HepG2 (cell line): ENCODE data around the gene ANAPC16. TPM values are rescaled to one million over a fixed set of nuclear protein-coding genes. Genes with fewer than 3 reads are reported as not detected.

Experiments
- ARNTL ChIP-seq: sonication (generic); formaldehyde crosslinking; IDR thresholded peaks from 2 replicates; pipeline ENCODE4 v1.4.0; 2020; ENCODE audit warnings: mild to moderate bottlenecking, missing genetic modification reagents
- DMAP1 ChIP-seq: IDR thresholded peaks from 2 replicates; pipeline ENCODE4 v1.6.1; 2016
- GPN1 ChIP-seq: sonication (generic); formaldehyde crosslinking; IDR thresholded peaks from 2 replicates; pipeline ENCODE4 v1.5.1; 2020; ENCODE audit warnings: missing genetic modification reagents, borderline replicate concordance
- MAZ ChIP-seq, 2 experiments: sonication (generic) in 1 of 2; formaldehyde crosslinking in 1 of 2; IDR thresholded peaks; 2 replicates each; pipeline versions ENCODE4 v1.5.0 to v1.6.1; 2012 to 2020; ENCODE audit warnings: low read depth in 2 of 2, mild to moderate bottlenecking in 2 of 2, borderline replicate concordance in 1 of 2, improper control_type of control experiment in 1 of 2, low read length in 1 of 2, missing genetic modification reagents in 1 of 2, moderate library complexity in 1 of 2
- MIER3 ChIP-seq: IDR thresholded peaks from 2 replicates; pipeline ENCODE4 v1.6.1; 2016; ENCODE audit warnings: missing compliant biosample characterization, borderline replicate concordance
- PPARG ChIP-seq: conservative IDR thresholded peaks from 2 replicates; pipeline ENCODE4 v1.6.1; 2016; ENCODE audit warnings: missing biosample characterization, missing genetic modification reagents
- ZBTB38 ChIP-seq: sonication (generic); formaldehyde crosslinking; IDR thresholded peaks from 2 replicates; pipeline ENCODE4 v1.5.1; 2020; ENCODE audit warnings: mild to moderate bottlenecking, missing genetic modification reagents
- ZFY ChIP-seq: sonication (generic); formaldehyde crosslinking; IDR thresholded peaks from 2 replicates; pipeline ENCODE4 v1.4.0; 2020; ENCODE audit warnings: missing genetic modification reagents
- ZNF776 ChIP-seq: sonication (generic); formaldehyde crosslinking; IDR thresholded peaks from 2 replicates; pipeline ENCODE4 v1.4.0; 2020; ENCODE audit warnings: mild to moderate bottlenecking, missing genetic modification reagents
- ZNF788 ChIP-seq: sonication (generic); formaldehyde crosslinking; IDR thresholded peaks from 2 replicates; pipeline ENCODE4 v1.5.0; 2020; ENCODE audit warnings: mild to moderate bottlenecking, missing genetic modification reagents, borderline replicate concordance
- ZNF839 ChIP-seq: sonication (generic); formaldehyde crosslinking; IDR thresholded peaks from 2 replicates; pipeline ENCODE4 v1.4.0; 2020; ENCODE audit warnings: missing genetic modification reagents, mild to moderate bottlenecking, borderline replicate concordance
- polyA plus RNA-seq, 8 experiments: library from polyadenylated mRNA; depleted of rRNA in 3 of 8; stranded (reverse) in 7 of 8; unstranded in 1 of 8; fragments of >200 nt; fragmentation: Illumina TruSeq in 4 of 8; extraction: Trizol in 4 of 8; gene quantifications; 2 replicates each; pipeline versions ENCODE4 v1.2.1 to v1.2.3, GENCODE V29; 2011 to 2016; ENCODE audit warnings: low read depth in 4 of 8, missing spikeins in 1 of 8, mixed read lengths in 1 of 8; ENCODE audit not compliant: insufficient read depth in 1 of 8
- total RNA-seq, 5 experiments: library from RNA; depleted of rRNA; stranded (reverse); fragments of >200 nt; fragmentation: Illumina TruSeq; extraction: Trizol; gene quantifications; 2 replicates each; pipeline ENCODE4 v1.2.3, GENCODE V29; 2016; ENCODE audit warnings: low read depth in 1 of 5
- TF ChIP-seq, protein P1 (sequence below): IDR thresholded peaks from 2 replicates; pipeline ENCODE4 v1.6.1; 2016; ENCODE audit warnings: mild to moderate bottlenecking
- TF ChIP-seq, protein P2 (sequence below): sonication (generic); formaldehyde crosslinking; IDR thresholded peaks from 2 replicates; pipeline ENCODE4 v1.5.0; 2020; ENCODE audit warnings: missing genetic modification reagents
- TF ChIP-seq, protein P3 (sequence below): sonication (generic); formaldehyde crosslinking; IDR thresholded peaks from 2 replicates; pipeline ENCODE4 v1.4.0; 2020; ENCODE audit warnings: missing genetic modification reagents
- TF ChIP-seq, protein P4 (sequence below): sonication (generic); formaldehyde crosslinking; IDR thresholded peaks from 2 replicates; pipeline ENCODE4 v1.5.1; 2020; ENCODE audit warnings: missing genetic modification reagents, mild to moderate bottlenecking, borderline replicate concordance
- TF ChIP-seq, protein P5 (sequence below): sonication (generic); formaldehyde crosslinking; IDR thresholded peaks from 2 replicates; pipeline ENCODE4 v1.8.0; 2022; ENCODE audit warnings: mild to moderate bottlenecking, missing genetic modification reagents, borderline replicate concordance

ANAPC16 gene
- total and polyA plus RNA-seq, 2 of the 13 experiments (the other 11 are each of a cell fraction or from before 2014, with no cell fraction given) = 74.8 to 89.4 TPM

DNA sequence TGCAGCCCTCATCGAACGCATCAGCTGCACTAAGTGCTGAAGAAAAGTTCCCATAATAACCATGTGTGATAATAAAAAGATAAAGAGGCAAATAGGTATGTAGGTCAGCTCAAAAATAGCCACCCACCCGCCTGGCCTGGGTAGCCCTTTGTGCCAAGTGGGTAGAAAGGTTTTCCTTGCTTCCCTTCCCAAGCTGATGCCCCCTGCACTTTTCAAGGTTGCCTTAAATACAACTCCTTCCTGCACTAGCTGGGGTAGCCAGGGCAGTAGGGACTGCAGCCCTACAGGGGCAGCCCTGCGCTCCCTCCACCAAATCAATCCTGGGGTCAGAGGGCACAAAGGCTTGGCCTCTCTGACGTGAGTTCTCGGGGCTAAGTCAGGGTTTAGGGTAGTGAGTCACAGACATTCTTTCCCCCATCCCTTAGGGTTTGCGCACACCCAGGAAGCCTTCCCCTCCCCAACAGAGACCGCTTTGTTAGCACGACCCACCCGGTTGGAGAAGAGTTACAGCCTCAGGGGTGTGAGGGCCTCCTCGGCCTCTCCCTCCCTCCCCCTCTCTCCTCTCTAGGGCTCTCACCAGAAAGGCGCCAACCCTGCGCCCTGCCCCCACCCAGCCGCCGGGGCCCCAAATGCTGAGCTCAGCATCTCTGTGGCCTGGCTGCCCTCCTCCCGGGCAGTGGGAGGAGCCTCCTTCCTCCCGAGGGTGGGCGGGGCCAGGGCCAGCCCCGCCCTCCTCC is 44.6 kb downstream of the ANAPC16 start (continued):
- TF ChIP-seq, protein P1, sequence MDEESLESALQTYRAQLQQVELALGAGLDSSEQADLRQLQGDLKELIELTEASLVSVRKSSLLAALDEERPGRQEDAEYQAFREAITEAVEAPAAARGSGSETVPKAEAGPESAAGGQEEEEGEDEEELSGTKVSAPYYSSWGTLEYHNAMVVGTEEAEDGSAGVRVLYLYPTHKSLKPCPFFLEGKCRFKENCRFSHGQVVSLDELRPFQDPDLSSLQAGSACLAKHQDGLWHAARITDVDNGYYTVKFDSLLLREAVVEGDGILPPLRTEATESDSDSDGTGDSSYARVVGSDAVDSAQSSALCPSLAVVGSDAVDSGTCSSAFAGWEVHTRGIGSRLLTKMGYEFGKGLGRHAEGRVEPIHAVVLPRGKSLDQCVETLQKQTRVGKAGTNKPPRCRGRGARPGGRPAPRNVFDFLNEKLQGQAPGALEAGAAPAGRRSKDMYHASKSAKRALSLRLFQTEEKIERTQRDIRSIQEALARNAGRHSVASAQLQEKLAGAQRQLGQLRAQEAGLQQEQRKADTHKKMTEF (CRISPR knock-in tag) = peak; percentile 77
- TF ChIP-seq MAZ (IDR thresholded peaks at IDR 0.05; ENCODE audit: borderline replicate concordance, low read depth, low read length) = peak; percentile 64
- TF ChIP-seq MAZ (CRISPR knock-in tag; IDR thresholded peaks at IDR 0.05; ENCODE audit: low read depth) = peak; percentile 46
- no peak for TF ChIP-seq GPN1 (CRISPR knock-in tag)
- TF ChIP-seq, protein P2, sequence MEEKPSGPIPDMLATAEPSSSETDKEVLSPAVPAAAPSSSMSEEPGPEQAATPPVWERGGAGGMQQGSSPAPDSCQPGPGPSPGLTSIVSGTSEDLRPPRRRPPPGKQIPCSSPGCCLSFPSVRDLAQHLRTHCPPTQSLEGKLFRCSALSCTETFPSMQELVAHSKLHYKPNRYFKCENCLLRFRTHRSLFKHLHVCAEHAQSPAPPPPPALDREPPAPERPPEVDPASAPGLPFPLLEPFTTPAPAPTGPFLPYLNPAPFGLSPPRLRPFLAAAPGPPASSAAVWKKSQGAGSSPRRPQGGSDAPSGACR (CRISPR knock-in tag) = 0 out of 2 replicates have a peak, but pooled peaks have one; percentile 50
- TF ChIP-seq ZFY (CRISPR knock-in tag) = no peak; the same call in 1 of the 2 replicates
- TF ChIP-seq, protein P3, sequence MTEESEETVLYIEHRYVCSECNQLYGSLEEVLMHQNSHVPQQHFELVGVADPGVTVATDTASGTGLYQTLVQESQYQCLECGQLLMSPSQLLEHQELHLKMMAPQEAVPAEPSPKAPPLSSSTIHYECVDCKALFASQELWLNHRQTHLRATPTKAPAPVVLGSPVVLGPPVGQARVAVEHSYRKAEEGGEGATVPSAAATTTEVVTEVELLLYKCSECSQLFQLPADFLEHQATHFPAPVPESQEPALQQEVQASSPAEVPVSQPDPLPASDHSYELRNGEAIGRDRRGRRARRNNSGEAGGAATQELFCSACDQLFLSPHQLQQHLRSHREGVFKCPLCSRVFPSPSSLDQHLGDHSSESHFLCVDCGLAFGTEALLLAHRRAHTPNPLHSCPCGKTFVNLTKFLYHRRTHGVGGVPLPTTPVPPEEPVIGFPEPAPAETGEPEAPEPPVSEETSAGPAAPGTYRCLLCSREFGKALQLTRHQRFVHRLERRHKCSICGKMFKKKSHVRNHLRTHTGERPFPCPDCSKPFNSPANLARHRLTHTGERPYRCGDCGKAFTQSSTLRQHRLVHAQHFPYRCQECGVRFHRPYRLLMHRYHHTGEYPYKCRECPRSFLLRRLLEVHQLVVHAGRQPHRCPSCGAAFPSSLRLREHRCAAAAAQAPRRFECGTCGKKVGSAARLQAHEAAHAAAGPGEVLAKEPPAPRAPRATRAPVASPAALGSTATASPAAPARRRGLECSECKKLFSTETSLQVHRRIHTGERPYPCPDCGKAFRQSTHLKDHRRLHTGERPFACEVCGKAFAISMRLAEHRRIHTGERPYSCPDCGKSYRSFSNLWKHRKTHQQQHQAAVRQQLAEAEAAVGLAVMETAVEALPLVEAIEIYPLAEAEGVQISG = peak; percentile 54
- TF ChIP-seq ZNF788 = peak; percentile 17; the same call in 1 of the 2 replicates
- TF ChIP-seq DMAP1 (CRISPR knock-in tag) = peak; percentile 68; the same call in 1 of the 2 replicates
- TF ChIP-seq PPARG (CRISPR knock-in tag) = no peak
- TF ChIP-seq ARNTL (CRISPR knock-in tag) = peak; percentile 23
- TF ChIP-seq ZNF839 (CRISPR knock-in tag) = 0 out of 2 replicates have a peak, but pooled peaks have one; percentile 44
- TF ChIP-seq MIER3 = peak; percentile 31; the same call in 1 of the 2 replicates
- no peak for TF ChIP-seq ZNF776 (CRISPR knock-in tag)
- TF ChIP-seq, protein P4, sequence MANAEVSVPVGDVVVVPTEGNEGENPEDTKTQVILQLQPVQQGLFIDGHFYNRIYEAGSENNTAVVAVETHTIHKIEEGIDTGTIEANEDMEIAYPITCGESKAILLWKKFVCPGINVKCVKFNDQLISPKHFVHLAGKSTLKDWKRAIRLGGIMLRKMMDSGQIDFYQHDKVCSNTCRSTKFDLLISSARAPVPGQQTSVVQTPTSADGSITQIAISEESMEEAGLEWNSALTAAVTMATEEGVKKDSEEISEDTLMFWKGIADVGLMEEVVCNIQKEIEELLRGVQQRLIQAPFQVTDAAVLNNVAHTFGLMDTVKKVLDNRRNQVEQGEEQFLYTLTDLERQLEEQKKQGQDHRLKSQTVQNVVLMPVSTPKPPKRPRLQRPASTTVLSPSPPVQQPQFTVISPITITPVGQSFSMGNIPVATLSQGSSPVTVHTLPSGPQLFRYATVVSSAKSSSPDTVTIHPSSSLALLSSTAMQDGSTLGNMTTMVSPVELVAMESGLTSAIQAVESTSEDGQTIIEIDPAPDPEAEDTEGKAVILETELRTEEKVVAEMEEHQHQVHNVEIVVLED (CRISPR knock-in tag) = peak; percentile 43; the same call in 1 of the 2 replicates
- TF ChIP-seq ZBTB38 (CRISPR knock-in tag) = 0 out of 2 replicates have a peak, but pooled peaks have one; percentile 42
- TF ChIP-seq, protein P5, sequence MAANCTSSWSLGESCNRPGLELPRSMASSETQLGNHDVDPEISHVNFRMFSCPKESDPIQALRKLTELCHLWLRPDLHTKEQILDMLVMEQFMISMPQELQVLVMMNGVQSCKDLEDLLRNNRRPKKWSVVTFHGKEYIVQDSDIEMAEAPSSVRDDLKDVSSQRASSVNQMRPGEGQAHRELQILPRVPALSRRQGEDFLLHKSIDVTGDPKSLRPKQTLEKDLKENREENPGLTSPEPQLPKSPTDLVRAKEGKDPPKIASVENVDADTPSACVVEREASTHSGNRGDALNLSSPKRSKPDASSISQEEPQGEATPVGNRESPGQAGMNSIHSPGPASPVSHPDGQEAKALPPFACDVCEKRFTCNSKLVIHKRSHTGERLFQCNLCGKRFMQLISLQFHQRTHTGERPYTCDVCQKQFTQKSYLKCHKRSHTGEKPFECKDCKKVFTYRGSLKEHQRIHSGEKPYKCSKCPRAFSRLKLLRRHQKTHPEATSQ (CRISPR knock-in tag) = peak; percentile 66; the same call in 1 of the 2 replicates
